GM13977 (cell line): ENCODE results near the gene CCSER1.

Experiments used
- DNase-seq: peaks from one replicate; pipeline ENCODE4 v3.0.0; 2012; ENCODE audit warnings: low spot score
- in situ Hi-C: fragments of 300-500 bp; cut with MboI; formaldehyde crosslinking; loops from one replicate; pipeline ENCODE4 v1.12.0; 2022; ENCODE audit warnings: low sequenced_read_pairs, low pct_unique_long_range_greater_than_20kb, mixed read lengths, inconsistent platforms; ENCODE audit not compliant: unreplicated experiment
- TF ChIP-seq, protein P1 (sequence below): IDR thresholded peaks from 2 replicates; pipeline ENCODE4 v1.5.1; 2012; ENCODE audit warnings: mild to moderate bottlenecking, control low read depth; ENCODE audit not compliant: insufficient read depth; ENCODE audit errors: extremely low read depth, missing control alignments

Gene CCSER1

GRCh38 chr4:90641861-90642599, 514.8 kb downstream of the CCSER1 start:
- DNase-seq: no peak
- in situ Hi-C loops: no loop called here
- TF ChIP-seq, protein P1, sequence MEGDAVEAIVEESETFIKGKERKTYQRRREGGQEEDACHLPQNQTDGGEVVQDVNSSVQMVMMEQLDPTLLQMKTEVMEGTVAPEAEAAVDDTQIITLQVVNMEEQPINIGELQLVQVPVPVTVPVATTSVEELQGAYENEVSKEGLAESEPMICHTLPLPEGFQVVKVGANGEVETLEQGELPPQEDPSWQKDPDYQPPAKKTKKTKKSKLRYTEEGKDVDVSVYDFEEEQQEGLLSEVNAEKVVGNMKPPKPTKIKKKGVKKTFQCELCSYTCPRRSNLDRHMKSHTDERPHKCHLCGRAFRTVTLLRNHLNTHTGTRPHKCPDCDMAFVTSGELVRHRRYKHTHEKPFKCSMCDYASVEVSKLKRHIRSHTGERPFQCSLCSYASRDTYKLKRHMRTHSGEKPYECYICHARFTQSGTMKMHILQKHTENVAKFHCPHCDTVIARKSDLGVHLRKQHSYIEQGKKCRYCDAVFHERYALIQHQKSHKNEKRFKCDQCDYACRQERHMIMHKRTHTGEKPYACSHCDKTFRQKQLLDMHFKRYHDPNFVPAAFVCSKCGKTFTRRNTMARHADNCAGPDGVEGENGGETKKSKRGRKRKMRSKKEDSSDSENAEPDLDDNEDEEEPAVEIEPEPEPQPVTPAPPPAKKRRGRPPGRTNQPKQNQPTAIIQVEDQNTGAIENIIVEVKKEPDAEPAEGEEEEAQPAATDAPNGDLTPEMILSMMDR: no peak

DNA sequence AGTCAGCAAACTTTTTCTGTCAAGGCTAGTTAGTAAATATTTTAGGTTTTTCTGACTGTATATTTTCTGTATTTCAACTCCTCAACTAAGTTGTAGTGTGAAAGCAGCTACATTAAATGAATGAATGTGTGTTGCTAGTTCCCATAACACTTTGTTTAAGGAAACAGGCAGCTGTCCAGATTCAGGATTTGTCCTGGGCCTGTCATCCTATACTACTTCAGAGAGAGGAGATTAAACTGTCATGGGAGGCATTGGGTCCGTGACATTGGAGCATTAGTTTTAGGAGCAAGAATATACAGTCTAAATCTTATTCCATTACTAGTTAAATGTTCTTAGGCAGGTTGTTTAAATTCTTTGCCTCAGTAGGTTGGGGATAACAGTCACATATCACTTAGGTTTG, 516.0 kb downstream of the CCSER1 start:
- TF ChIP-seq, protein P1: no peak
- in situ Hi-C loops: no loop called here
- DNase-seq: no peak

GRCh38 chr4:90648311-90648710, 521.1 kb downstream of the CCSER1 start:
- no peak for DNase-seq
- TF ChIP-seq, protein P1: no peak
- in situ Hi-C loops: no loop called here

DNA sequence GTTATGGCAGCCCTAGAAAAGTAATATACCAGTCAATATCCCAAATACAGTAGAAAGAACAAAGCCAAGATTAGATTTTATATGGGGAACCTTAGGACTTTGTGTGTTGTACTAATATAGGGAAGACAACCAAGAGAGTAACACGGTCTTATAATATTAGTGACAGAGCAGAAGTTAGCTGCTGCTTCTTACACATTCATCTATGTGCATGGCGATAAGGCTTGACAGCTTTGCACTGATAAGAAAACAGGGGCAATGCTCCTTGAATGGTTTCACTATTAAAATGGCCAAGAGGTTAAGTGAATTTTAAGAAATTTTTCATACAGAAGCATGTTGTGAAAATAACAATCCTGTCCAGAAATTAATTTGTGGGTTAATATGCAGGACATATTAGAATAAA, 521.6 kb downstream of the CCSER1 start:
- DNase-seq: no peak
- TF ChIP-seq, protein P1: no peak
- in situ Hi-C loops: no loop called here

DNA sequence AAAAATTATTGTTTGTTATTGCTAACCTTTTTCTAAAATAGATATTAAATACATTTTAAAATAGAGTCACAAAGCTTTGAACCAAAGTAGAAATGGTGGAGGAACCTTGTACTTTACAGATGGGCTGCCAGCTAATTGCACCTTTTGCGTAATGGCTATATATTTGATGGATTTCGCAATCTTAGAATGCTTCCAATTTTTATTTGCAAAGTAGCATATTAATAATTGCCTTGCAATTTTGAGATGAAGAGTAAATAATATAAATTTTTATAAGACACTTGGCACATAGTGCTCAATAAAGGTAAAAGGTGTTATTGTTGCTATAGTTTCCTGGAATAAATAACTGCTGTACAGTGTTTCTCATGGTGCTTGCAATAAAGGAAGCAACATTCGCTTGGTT, 533.5 kb downstream of the CCSER1 start:
- TF ChIP-seq, protein P1: no peak
- in situ Hi-C loops: no loop called here
- DNase-seq: no peak

- TF ChIP-seq, protein P1: no peak
- in situ Hi-C loops: no loop called here
- no peak for DNase-seq
Measured at GRCh38 chr4:90670183-90670582, 543.0 kb downstream of the CCSER1 start.
